ENCODE data around the gene CEMIP2.

DNA sequence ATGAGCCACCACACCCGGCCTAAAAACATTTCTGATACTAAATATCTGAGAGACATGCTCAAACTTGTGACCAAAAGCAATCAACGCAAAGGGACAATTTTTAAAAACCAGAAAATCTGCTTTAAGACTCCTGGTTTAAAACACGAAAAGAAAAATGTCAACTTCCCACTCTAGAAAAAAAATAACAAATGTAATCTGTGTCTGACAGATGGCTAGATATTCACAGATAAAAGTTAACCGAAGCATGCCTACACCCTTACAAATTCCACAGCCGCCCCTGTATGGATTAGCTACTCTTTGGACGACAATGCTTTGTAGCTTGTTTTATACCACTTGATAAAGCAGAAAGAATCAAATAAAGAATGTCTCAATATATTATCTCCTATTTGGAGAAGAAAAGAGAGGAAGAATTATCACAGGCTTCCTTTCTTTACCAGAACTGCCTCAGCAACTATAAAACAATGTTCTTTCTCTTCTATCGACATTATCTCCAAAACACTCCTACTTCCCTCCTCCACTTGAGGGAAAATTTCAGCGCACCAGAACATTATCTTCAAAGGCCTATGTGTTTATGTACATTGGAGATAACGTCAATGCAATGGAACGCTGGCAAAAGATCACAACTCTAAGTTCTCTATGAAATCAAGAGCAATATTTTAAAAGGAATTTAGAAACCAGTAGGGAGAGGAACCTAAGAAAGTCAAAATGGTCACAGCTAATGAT lies 26.2 kb downstream of the CEMIP2 start:
- TF ChIP-seq HINFP (CRISPR knock-in tag; IDR thresholded peaks at IDR 0.05; ENCODE audit: low read depth) (no peak), MLLT10 (CRISPR knock-in tag; IDR thresholded peaks at IDR 0.05) (no peak), ZNF558 (CRISPR knock-in tag; IDR thresholded peaks at IDR 0.05; ENCODE audit: borderline replicate concordance) (no peak), JUND (CRISPR knock-in tag; IDR thresholded peaks at IDR 0.05) (peak; percentile 83; the same call in 1 of the 2 replicates), EP300 (IDR thresholded peaks at IDR 0.05; ENCODE audit: low read depth in 2 of 2, low read length in 2 of 2) (peak in 1 of 2 experiments; percentile 95; a peak in 2 of 4 replicates), EP300 (CRISPR knock-in tag; IDR thresholded peaks at IDR 0.05; ENCODE audit: borderline replicate concordance) (peak; percentile 64; the same call in 1 of the 2 replicates), ZNF121 (CRISPR knock-in tag; IDR thresholded peaks at IDR 0.05) (no peak), JUNB (CRISPR knock-in tag; IDR thresholded peaks at IDR 0.05; ENCODE audit: borderline replicate concordance) (peak; percentile 83; the same call in 1 of the 2 replicates)
- TF ChIP-seq, protein P1, sequence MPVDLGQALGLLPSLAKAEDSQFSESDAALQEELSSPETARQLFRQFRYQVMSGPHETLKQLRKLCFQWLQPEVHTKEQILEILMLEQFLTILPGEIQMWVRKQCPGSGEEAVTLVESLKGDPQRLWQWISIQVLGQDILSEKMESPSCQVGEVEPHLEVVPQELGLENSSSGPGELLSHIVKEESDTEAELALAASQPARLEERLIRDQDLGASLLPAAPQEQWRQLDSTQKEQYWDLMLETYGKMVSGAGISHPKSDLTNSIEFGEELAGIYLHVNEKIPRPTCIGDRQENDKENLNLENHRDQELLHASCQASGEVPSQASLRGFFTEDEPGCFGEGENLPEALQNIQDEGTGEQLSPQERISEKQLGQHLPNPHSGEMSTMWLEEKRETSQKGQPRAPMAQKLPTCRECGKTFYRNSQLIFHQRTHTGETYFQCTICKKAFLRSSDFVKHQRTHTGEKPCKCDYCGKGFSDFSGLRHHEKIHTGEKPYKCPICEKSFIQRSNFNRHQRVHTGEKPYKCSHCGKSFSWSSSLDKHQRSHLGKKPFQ (CRISPR knock-in tag; IDR thresholded peaks at IDR 0.05; ENCODE audit: insufficient replicate concordance) = no peak
